Stimulated activated naive CD4-positive, alpha-beta T cell (primary cell): Measurements from ENCODE around the gene ZBTB42.
A peak's percentile ranks its signal among the peaks of the same experiment; 100 is the strongest.
"Not testable (repeated sequence)": the region's sequence is repeated elsewhere in the genome, so short reads cannot be mapped to it uniquely, and the experiment has no call there.

Experiments used
- DNase-seq, 6 experiments: peaks; one replicate each; lab custom pipeline; 2025; lab: John Stamatoyannopoulos, UW

ZBTB42 gene

GRCh38 chr14:104806625-104807465, 5.9 kb downstream of the ZBTB42 start:
- DNase-seq: no peak

GRCh38 chr14:104808456-104808855, 7.6 kb downstream of the ZBTB42 start:
- DNase-seq: no peak

GRCh38 chr14:104810316-104810715, 9.4 kb downstream of the ZBTB42 start:
- no peak for DNase-seq

GRCh38 chr14:104813286-104813685, 12.4 kb downstream of the ZBTB42 start:
- no peak for DNase-seq

- not testable (repeated sequence) for DNase-seq
Observed at GRCh38 chr14:104814701-104815100, 13.8 kb downstream of the ZBTB42 start.

- DNase-seq: no peak
Observed at GRCh38 chr14:104816616-104816884, 15.6 kb downstream of the ZBTB42 start.

- no peak for DNase-seq
Observed at GRCh38 chr14:104817930-104818713, 17.2 kb downstream of the ZBTB42 start.

- no peak for DNase-seq
Observed at GRCh38 chr14:104818714-104819161, 17.8 kb downstream of the ZBTB42 start.

- DNase-seq: no peak
Observed at GRCh38 chr14:104819361-104819781, 18.5 kb downstream of the ZBTB42 start.

GRCh38 chr14:104820669-104821228, 19.8 kb downstream of the ZBTB42 start:
- DNase-seq: no peak

GRCh38 chr14:104821229-104821945, 20.5 kb downstream of the ZBTB42 start:
- no peak for DNase-seq

GRCh38 chr14:104821971-104822608, 21.2 kb downstream of the ZBTB42 start:
- DNase-seq: no peak

- no peak for DNase-seq
Observed at GRCh38 chr14:104822821-104823615, 22.1 kb downstream of the ZBTB42 start.

GRCh38 chr14:104824353-104824997, 23.6 kb downstream of the ZBTB42 start:
- no peak for DNase-seq

GRCh38 chr14:104826189-104826860, 25.4 kb downstream of the ZBTB42 start:
- peak; percentile 80 to 95 (median 94) for DNase-seq

GRCh38 chr14:104826861-104827176, 25.9 kb downstream of the ZBTB42 start:
- peak in 1 of 6 experiments; percentile 42 for DNase-seq

- DNase-seq: peak in 5 of 6 experiments; percentile 38 to 58 (median 54)
Observed at GRCh38 chr14:104827177-104828055, 26.5 kb downstream of the ZBTB42 start.

GRCh38 chr14:104830781-104831180, 29.9 kb downstream of the ZBTB42 start:
- no peak for DNase-seq
